Measurements from ENCODE around the gene GNB5. TPM values are rescaled to one million over a fixed set of nuclear protein-coding genes. Genes with fewer than 3 reads are reported as not detected.
A peak's percentile ranks its signal among the peaks of the same experiment; 100 is the strongest.

Gene GNB5
- total RNA-seq, 2 donors from 2014 or later: 6.0 to 7.9 TPM

DNA sequence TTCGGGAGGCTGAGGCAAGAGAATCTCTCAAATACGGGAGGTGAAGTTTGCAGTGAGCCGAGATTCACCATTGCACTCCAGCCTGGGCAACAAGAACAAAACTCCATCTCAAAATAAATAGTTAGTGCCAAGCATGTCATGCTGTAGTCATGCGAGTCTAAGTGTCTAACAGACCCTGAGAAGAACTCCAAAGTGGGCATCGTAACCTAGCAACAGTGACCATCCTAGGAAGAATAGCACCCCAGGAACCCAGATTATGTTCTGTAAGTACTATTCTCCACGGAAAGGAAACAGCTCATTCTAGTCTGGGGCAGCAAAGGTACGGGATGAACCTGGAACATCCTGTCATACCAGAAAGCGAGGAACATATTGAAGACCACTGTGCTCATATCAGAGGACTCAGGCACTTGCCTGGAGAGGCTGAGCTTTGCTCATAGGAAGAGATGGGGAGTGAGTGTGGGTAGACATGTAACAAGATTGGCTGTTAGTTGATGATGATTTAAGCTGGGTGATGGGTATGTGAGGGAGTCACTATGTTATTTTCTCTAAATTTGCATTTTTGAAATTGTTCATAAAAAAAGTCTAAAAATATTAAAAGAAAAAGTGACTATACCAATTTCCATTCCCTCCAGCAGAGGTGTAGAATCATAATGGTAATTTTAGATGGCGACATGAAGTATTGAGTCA lies 110.3 kb downstream of the GNB5 start:
- H3K36me3 ChIP-seq: no peaks in the 10 kb centered on the region
- intact Hi-C loops (cut with DNase I): no loop called here
- no peaks in the 10 kb centered on the region for H3K27me3 ChIP-seq
- H3K4me1 ChIP-seq: no peaks in the 10 kb centered on the region
- TF ChIP-seq, protein P1, sequence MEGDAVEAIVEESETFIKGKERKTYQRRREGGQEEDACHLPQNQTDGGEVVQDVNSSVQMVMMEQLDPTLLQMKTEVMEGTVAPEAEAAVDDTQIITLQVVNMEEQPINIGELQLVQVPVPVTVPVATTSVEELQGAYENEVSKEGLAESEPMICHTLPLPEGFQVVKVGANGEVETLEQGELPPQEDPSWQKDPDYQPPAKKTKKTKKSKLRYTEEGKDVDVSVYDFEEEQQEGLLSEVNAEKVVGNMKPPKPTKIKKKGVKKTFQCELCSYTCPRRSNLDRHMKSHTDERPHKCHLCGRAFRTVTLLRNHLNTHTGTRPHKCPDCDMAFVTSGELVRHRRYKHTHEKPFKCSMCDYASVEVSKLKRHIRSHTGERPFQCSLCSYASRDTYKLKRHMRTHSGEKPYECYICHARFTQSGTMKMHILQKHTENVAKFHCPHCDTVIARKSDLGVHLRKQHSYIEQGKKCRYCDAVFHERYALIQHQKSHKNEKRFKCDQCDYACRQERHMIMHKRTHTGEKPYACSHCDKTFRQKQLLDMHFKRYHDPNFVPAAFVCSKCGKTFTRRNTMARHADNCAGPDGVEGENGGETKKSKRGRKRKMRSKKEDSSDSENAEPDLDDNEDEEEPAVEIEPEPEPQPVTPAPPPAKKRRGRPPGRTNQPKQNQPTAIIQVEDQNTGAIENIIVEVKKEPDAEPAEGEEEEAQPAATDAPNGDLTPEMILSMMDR (IDR thresholded peaks at IDR 0.05): no peak
- no peak overlapping the region for H3K27ac ChIP-seq
- H3K4me3 ChIP-seq: no peak overlapping the region
- DNase-seq: no peak
- no peaks in the 10 kb centered on the region for H3K9me3 ChIP-seq
- no peak overlapping the region for H3K9ac ChIP-seq (ENCODE audit: low read depth in 2 of 2, low read length in 2 of 2)

DNA sequence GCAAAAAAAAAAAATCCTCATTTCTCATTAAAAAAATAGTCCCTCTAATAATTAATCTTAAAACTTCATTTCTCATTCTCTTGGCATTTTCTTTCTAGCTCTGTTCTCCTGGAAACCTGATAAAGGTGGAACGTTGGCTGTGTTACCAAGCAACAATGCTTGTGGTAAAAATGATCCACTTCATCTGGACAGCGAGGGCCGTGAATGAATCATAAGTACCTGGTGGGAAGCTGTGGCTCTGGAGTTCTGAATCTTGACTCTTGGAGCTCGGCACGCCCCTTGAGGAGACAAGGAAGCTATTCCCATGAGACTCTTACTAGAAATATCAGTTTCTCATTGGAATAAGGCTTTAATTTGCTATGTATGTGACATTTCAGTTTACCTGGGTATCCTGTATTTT lies 111.2 kb downstream of the GNB5 start:
- DNase-seq: no peak
- Histone ChIP-seq H3K9ac (ENCODE audit: low read depth in 2 of 2, low read length in 2 of 2) (no peak overlapping the region), H3K4me1 (no peaks in the 10 kb centered on the region), H3K9me3 (no peaks in the 10 kb centered on the region), H3K27ac (no peak overlapping the region), H3K4me3 (no peak overlapping the region), H3K36me3 (no peaks in the 10 kb centered on the region), H3K27me3 (no peaks in the 10 kb centered on the region)
- TF ChIP-seq, protein P1 (IDR thresholded peaks at IDR 0.05): no peak
- intact Hi-C loops (cut with DNase I): no loop called here

DNA sequence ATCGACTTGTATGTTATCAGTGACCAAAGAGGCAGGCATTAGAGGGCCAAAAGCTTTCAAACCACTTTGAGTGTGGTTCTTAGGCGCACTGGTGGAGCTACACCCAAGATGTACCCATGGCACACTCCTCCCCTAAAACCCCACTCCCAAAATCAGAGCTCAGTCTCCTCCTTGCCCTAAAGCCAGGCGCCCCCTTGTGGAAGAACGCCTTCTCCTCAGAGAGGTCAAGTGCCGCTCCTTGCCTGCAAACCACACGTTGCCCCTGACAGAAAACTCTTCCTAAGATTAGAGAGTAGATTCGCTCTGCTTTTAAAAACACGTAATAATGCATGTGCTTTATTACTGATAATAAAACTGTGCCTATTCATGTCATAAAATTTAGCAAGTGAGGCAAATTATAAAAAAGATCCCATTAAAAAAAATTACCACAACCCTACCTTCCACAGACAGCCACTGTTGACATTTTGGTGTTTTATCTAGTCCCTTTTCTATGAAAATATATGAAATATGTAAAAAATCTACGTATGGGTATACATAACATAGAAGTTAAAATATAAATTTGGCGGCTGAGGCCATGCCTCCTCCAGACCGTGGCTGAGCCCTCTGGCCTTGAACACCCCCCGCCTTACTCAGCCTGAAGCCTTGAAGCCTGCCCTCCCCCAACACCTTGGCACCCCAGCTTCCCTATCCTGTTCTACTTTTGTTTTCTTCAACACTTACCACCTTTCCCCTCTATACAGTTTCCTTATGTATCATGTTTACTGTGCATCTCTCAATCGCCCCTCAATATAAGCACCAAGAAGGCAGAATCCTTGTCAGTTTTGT lies 112.1 kb downstream of the GNB5 start:
- DNase-seq: peak; percentile 93
- H3K4me1 ChIP-seq: no peaks in the 10 kb centered on the region
- no peaks in the 10 kb centered on the region for H3K9me3 ChIP-seq
- intact Hi-C loops (cut with DNase I): loop anchor here (2.0 kb wide), 1 partner anchor 94 kb away; no protein-coding TSS in a partner anchor
- no peaks in the 10 kb centered on the region for H3K27me3 ChIP-seq
- TF ChIP-seq, protein P1 (IDR thresholded peaks at IDR 0.05): peak; percentile 83
- H3K4me3 ChIP-seq: no peak overlapping the region
- no peaks in the 10 kb centered on the region for H3K36me3 ChIP-seq
- no peak overlapping the region for H3K9ac ChIP-seq (ENCODE audit: low read depth in 2 of 2, low read length in 2 of 2)
- no peak overlapping the region for H3K27ac ChIP-seq

DNA sequence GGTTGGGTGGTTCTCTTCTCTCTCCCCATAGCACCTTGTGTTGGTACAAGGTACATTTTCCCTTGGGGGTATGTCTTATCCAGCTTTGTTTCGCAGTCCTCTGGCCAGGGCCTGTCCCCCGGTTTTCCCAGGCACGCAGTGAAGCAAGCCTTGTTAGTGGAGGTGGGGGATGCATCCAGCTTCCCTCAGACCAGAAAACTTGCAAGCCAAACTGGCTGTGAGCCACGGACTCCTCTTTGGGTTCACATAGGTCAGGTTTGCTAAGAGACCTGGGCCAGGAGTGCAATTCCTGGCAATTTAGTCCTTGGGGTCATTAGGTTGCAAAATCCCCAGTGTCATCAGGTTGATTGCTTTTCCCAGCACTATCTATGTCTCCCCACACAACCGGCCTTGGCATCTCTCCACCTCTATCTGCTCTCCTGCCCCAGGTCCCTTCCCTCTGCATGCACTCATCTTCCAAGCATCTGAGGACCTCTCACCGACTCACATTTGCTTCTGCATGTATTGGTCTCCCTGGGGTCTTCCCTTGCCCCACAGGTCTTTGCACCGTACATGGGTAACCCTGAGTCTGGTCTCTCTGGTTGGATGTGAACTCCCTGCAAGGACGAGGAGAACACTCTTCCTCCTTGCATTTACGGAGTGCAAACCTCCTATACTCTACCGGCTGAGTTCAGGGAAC lies 112.9 kb downstream of the GNB5 start:
- H3K4me3 ChIP-seq: no peak overlapping the region
- TF ChIP-seq, protein P1 (IDR thresholded peaks at IDR 0.05): no peak
- H3K9ac ChIP-seq (ENCODE audit: low read depth in 2 of 2, low read length in 2 of 2): no peak overlapping the region
- intact Hi-C loops (cut with DNase I): loop anchor here (2.0 kb wide), 1 partner anchor 94 kb away; no protein-coding TSS in a partner anchor
- no peaks in the 10 kb centered on the region for H3K36me3 ChIP-seq
- no peak for DNase-seq
- H3K9me3 ChIP-seq: no peaks in the 10 kb centered on the region
- no peak overlapping the region for H3K27ac ChIP-seq
- H3K27me3 ChIP-seq: no peaks in the 10 kb centered on the region
- no peaks in the 10 kb centered on the region for H3K4me1 ChIP-seq

Data from colonic mucosa (tissue), 4 donors.